LoVo (cell line): ENCODE results near the gene SEMA5B.

Experiments used
- DNase-seq: peaks from one replicate; pipeline ENCODE4 v3.0.0-alpha.2; 2016; ENCODE audit warnings: low spot score

SEMA5B gene

GRCh38 chr3:122969585-122970469, 57.7 kb downstream of the SEMA5B start:
- DNase-seq = no peak

DNA sequence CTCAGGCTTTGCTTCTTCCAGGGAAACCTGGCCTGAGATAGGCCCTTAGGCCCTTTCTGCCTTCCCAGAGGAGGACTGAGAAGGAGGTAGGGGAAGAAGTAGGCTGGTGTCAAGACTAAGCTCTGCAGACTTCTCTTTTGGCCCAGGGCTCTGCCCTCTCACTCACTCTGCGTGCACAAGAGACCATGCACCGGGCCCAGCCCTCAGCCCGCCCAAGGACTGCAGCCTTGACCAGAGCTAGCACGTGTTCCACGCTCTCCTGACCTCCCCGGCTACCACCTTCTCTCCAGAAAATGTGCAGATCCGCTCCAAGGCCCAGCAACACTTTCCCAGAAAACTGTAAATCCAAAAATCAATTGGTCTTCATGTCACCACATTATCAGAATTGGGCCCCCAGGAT, 59.8 kb downstream of the SEMA5B start:
- no peak for DNase-seq

GRCh38 chr3:122967356-122967755, 60.2 kb downstream of the SEMA5B start:
- no peak for DNase-seq

- DNase-seq = no peak
Observed at GRCh38 chr3:122966045-122966444, 61.5 kb downstream of the SEMA5B start.

DNA sequence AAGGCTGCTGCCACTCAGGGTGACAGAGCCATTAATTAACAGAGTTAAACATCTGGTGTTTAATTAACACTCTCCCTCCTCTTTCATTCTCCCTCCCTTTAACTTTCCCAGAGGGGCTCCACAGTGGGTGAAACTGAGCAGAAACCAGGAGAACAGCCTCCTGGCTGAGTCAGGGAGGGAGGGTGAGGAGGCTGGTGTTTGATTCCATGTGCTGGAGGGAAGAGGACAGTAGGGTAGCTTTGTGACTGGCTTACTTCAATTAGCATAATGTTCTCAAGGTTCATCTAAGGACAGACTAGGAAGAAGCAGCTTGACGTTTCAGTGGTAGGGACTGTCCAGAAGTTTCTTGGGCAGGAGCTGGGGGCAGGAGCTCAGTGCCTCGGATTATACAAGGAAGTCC, 62.8 kb downstream of the SEMA5B start:
- DNase-seq = no peak

DNA sequence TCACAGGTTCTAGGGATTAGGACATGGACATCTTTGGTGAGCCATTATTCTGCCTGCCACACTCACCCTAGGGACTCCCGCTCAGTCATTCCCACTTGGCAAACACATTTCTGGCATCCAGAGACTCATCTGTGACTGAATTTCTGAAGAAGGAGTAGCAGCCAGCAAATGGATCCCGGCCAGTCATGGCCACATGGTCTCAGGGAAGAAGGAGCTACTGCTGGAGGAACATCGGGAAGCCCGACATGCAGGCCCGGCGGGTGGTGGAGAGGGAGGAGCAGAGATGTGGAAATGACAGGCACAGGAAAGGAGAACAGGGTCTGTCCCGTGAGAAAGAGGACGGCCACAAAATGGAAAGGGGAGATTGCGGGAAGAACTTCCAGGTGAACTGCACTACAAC, 65.4 kb downstream of the SEMA5B start:
- no peak for DNase-seq

DNA sequence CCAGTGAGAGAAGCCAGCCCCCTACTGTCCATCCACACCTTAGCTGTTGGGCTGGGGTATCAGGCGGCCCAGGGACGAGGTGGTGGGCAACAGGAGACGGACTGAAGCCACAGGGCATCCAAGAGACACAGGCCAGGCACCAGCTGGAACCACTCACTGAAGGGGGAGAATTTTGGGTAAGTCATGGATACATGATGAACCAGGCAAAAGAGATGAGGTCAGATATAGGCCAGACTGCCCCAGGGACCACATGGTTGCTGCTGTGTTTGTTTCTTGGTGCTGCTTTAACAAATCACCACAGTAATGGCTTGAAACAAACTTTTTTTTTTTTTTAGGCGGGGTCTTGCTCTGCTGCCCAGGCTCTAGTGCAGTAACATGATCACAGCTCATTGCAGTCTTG, 66.4 kb downstream of the SEMA5B start:
- no peak for DNase-seq

DNA sequence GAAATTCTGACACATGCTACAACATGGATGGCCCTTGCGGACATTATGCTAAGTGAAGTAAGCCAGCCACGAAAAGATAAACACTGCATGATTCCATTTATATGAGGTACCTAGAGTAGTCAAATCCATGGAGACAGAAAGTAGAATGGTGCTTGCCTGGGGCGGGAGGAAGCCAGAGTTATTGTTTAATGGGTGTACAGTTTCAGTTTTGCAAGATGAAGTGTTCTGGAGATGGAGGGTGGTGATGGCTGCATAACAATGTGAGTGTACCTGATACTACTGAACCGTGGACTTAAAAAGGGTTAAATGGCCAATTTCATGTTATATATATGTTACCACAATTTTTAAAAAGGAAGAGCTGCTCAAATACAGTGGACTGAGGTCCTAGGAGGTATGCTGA, 66.9 kb downstream of the SEMA5B start:
- DNase-seq = no peak

DNA sequence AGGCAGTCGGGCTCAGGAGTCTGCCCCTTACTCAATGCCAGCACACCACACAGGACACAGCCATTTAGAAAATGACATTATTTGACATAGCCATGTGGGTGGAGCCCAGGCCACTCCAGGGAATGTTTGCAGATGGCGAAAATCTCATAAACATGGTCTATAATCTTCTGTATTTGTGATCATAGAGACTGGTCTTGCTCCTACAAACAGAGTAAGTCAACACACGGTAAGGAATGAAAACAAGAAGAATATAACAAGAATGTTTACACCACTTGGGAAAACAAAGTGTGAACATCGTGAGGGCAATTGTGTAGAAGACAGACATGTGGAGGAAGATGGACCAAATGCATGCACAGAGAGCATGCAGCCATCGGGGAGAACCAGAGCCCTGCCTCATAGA, 68.2 kb downstream of the SEMA5B start:
- no peak for DNase-seq

- no peak for DNase-seq
Observed at GRCh38 chr3:122957707-122958689, 69.6 kb downstream of the SEMA5B start.

GRCh38 chr3:122956693-122957455, 70.7 kb downstream of the SEMA5B start:
- DNase-seq = no peak

DNA sequence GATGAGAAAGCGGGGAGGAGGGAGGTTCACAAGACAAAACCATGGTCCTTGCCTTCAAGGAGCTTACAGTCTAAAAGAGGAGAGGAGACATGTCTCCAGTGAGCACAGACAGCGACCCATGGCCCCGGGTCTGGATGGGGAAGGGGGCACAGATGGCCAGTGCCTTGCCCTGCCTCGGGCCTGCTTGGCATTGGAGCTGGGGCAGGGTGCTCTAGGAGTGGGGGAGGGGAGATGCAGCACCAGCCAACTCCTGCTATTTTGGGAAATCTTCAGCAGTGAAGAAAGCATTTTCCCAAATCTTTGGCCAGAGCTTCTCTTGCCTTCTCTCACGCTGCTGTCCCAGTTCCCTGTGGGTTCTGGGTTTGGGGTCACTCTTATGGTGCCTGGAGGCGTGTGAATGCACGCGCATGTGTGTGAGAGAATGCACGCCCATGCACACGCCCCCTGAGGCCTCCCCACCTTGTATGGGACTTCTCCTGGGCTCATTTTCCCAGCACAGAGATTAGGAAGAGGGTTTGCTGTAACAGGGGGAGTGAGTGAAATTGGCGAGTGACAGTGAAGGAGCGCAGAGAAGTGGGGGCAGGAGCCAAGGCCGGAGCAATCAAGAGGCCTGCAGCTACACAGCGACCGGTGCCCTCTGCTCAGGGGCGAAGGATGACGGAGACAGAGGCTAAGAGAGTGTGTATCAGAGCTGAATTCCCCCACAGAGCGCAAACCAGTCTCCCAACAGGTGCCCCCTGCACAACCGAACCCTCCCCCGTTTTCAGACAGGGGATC, 71.5 kb downstream of the SEMA5B start:
- DNase-seq = no peak

- DNase-seq = peak; percentile 29
Observed at GRCh38 chr3:122952520-122952919, 75.0 kb downstream of the SEMA5B start.

GRCh38 chr3:122948408-122948807, 79.2 kb downstream of the SEMA5B start:
- no peak for DNase-seq

DNA sequence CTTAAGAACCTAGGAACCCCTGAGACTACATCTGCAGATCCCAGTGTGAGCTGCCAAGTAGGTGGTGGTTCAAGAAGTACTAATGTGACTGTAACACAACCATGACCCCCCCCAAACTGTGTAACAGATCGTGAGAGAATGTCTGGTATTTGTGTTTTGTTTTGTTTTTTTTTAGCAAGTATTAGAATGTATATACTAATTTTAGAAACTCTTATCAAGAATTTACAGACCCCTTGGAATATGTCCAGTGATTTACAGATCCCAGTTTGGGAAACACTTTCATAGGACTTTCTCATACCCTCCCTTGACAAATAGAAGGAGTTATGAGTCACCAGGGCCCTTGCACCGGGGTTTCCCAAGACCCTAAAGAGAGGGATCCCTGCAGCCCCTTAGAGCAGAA, 79.8 kb downstream of the SEMA5B start:
- peak; percentile 5 for DNase-seq

DNA sequence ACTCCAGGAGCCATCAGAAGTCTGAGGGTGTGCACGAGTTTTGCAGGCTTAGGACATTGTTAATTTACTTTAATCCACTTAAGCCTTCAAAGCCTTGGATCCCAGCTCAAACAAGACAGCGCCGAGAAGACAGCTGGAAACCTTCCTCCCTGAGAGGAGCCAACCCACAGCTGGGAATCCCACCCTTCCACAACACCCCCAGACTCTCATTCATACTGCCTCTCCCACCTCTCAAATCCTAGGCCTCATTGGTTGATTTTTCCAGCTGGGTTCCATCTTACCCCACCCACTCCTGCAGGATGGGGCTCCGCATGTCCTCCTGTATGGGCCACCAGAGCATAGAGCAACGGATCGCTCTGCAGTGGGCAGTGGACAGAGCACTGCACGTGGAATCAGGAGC, 80.4 kb downstream of the SEMA5B start:
- no peak for DNase-seq

DNA sequence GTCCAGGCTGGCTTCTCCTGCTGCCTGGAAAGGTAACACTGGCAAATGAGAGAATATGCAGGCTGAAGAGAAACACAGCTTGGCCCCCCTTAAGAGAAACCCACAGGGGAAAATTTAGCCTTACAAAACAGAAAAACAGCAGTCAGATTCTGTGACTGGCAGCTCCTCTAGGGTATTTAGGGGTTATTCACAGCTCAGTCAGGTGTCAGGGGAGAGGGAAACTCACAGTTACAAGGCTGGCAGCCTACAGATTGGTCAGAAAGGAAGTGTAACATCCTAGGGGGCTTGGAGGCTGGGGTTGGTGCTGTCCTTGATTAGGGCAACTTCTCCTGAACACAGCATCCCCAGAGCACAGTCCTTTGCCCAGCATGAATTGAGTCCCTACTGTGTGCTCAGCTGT, 81.4 kb downstream of the SEMA5B start:
- DNase-seq = no peak

GRCh38 chr3:122945230-122945629, 82.3 kb downstream of the SEMA5B start:
- no peak for DNase-seq

GRCh38 chr3:122944671-122945161, 82.8 kb downstream of the SEMA5B start:
- DNase-seq = no peak

GRCh38 chr3:122943828-122944190, 83.8 kb downstream of the SEMA5B start:
- no peak for DNase-seq
